ENCODE data around the gene LIPM. TPM values are rescaled to one million over a fixed set of nuclear protein-coding genes. Genes with fewer than 3 reads are reported as not detected.

Gene LIPM
- polyA plus RNA-seq, 1 donor (not counting 4 experiments of a cell fraction or from before 2014, with no cell fraction given): 0.67 TPM

DNA sequence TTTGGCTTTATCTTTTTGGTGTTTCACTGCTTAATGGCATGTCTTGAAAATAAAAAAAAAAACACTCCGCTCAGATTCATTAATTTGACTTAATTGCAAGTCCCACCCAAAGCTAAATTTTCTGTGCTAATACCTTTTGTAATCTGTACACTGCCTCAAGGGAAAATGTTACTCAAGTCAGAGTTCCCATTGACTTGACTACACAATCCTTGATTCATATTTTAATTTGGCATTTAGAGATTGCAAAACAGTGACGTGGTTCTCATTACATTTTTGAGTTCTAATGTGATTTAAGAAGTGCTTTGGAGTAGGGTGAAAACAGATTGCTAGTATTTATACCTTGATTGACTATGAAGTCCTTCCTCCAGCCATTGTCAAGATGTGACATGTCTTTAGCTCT lies 21.3 kb upstream of the LIPM start:
- TF ChIP-seq, protein P1, sequence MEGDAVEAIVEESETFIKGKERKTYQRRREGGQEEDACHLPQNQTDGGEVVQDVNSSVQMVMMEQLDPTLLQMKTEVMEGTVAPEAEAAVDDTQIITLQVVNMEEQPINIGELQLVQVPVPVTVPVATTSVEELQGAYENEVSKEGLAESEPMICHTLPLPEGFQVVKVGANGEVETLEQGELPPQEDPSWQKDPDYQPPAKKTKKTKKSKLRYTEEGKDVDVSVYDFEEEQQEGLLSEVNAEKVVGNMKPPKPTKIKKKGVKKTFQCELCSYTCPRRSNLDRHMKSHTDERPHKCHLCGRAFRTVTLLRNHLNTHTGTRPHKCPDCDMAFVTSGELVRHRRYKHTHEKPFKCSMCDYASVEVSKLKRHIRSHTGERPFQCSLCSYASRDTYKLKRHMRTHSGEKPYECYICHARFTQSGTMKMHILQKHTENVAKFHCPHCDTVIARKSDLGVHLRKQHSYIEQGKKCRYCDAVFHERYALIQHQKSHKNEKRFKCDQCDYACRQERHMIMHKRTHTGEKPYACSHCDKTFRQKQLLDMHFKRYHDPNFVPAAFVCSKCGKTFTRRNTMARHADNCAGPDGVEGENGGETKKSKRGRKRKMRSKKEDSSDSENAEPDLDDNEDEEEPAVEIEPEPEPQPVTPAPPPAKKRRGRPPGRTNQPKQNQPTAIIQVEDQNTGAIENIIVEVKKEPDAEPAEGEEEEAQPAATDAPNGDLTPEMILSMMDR (optimal IDR thresholded peaks at IDR 0.05 in 1 of 3, IDR thresholded peaks at IDR 0.05 in 1 of 3, conservative IDR thresholded peaks at IDR 0.05 in 1 of 3; ENCODE audit: extremely low read depth in 1 of 3, insufficient read depth in 2 of 3, low read length in 3 of 3): no peak
- no peak for TF ChIP-seq EZH2 (IDR thresholded peaks at IDR 0.05; ENCODE audit: low read length)
- Histone ChIP-seq H2AFZ (ENCODE audit: control insufficient read depth, low read length) (no peak overlapping the region), H3K4me1 (ENCODE audit: control insufficient read depth, extremely low read depth, insufficient read depth, low read length) (no peaks in the 10 kb centered on the region), H3K27me3 (ENCODE audit: control insufficient read depth, extremely low read depth, insufficient read depth, low read length) (no peaks in the 10 kb centered on the region), H3K36me3 (ENCODE audit: control insufficient read depth in 2 of 2, extremely low read depth in 1 of 2, insufficient read depth in 2 of 2, low read length in 2 of 2) (no peaks in the 10 kb centered on the region), H3K27ac (ENCODE audit: control insufficient read depth, insufficient read depth, low read length) (no peak overlapping the region), H3K9me1 (ENCODE audit: control insufficient read depth, extremely low read depth, insufficient read depth, low read length) (no peaks in the 10 kb centered on the region), H3K9ac (ENCODE audit: control insufficient read depth, extremely low read depth, insufficient read depth, low read length) (no peak overlapping the region), H4K20me1 (ENCODE audit: control insufficient read depth, extremely low read depth, insufficient read depth, low read length) (no peaks in the 10 kb centered on the region), H3K4me2 (ENCODE audit: control insufficient read depth, extremely low read depth, insufficient read depth, low read depth, low read length) (no peak overlapping the region), H3K79me2 (ENCODE audit: control insufficient read depth, insufficient read depth, low read length) (no peaks in the 10 kb centered on the region), H3K4me3 (ENCODE audit: control insufficient read depth in 2 of 3, extremely low read depth in 1 of 3, insufficient read depth in 2 of 3, low read depth in 1 of 3, low read length in 3 of 3) (no peak overlapping the region), H3K9me3 (ENCODE audit: control insufficient read depth, low read depth, low read length) (no peaks in the 10 kb centered on the region)
- DNase-seq (ENCODE audit: low read depth, low spot score): no peak
- FAIRE-seq: no peak
- dilution Hi-C loops (cut with MboI; ENCODE audit: extremely low pct_ligation_motif_present, low sequenced_read_pairs): no loop called here

DNA sequence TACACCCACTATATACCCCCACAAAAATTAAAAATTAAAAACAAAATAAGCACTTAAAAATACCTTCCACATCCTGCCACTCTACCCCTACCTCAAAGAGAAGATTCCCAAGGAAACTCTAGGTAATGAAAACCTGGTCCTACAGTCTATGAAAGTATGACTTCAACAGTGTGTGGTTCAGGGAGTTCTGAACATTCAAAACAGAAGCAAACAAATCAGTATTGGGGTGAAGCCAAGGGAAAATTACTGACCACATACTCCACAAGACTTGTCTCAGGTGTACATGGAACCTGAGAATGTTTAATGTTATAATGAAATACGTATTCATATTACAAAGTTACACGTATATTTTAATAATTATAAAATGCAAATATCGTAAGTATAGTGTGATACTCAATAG lies 20.3 kb upstream of the LIPM start:
- no peak overlapping the region for H3K9ac ChIP-seq (ENCODE audit: control insufficient read depth, extremely low read depth, insufficient read depth, low read length)
- DNase-seq (ENCODE audit: low read depth, low spot score) (no peak), FAIRE-seq (no peak)
- dilution Hi-C loops (cut with MboI; ENCODE audit: extremely low pct_ligation_motif_present, low sequenced_read_pairs): no loop called here
- no peak overlapping the region for H3K4me2 ChIP-seq (ENCODE audit: control insufficient read depth, extremely low read depth, insufficient read depth, low read depth, low read length)
- H3K4me1 ChIP-seq (ENCODE audit: control insufficient read depth, extremely low read depth, insufficient read depth, low read length): no peaks in the 10 kb centered on the region
- H3K4me3 ChIP-seq (ENCODE audit: control insufficient read depth in 2 of 3, extremely low read depth in 1 of 3, insufficient read depth in 2 of 3, low read depth in 1 of 3, low read length in 3 of 3): no peak overlapping the region
- no peaks in the 10 kb centered on the region for H4K20me1 ChIP-seq (ENCODE audit: control insufficient read depth, extremely low read depth, insufficient read depth, low read length)
- no peaks in the 10 kb centered on the region for H3K9me1 ChIP-seq (ENCODE audit: control insufficient read depth, extremely low read depth, insufficient read depth, low read length)
- H3K36me3 ChIP-seq (ENCODE audit: control insufficient read depth in 2 of 2, extremely low read depth in 1 of 2, insufficient read depth in 2 of 2, low read length in 2 of 2): no peaks in the 10 kb centered on the region
- H2AFZ ChIP-seq (ENCODE audit: control insufficient read depth, low read length): no peak overlapping the region
- H3K79me2 ChIP-seq (ENCODE audit: control insufficient read depth, insufficient read depth, low read length): no peaks in the 10 kb centered on the region
- H3K27me3 ChIP-seq (ENCODE audit: control insufficient read depth, extremely low read depth, insufficient read depth, low read length): no peaks in the 10 kb centered on the region
- TF ChIP-seq, protein P1 (optimal IDR thresholded peaks at IDR 0.05 in 1 of 3, IDR thresholded peaks at IDR 0.05 in 1 of 3, conservative IDR thresholded peaks at IDR 0.05 in 1 of 3; ENCODE audit: extremely low read depth in 1 of 3, insufficient read depth in 2 of 3, low read length in 3 of 3): no peak
- no peak for TF ChIP-seq EZH2 (IDR thresholded peaks at IDR 0.05; ENCODE audit: low read length)
- no peak overlapping the region for H3K27ac ChIP-seq (ENCODE audit: control insufficient read depth, insufficient read depth, low read length)
- no peaks in the 10 kb centered on the region for H3K9me3 ChIP-seq (ENCODE audit: control insufficient read depth, low read depth, low read length)

Data from keratinocyte (primary cell).